Hepatic stellate cell (primary cell): ENCODE data around the gene WNK1.

Experiments used
- DNase-seq: peaks from one replicate; pipeline ENCODE4 v3.0.0; 2011; ENCODE audit warnings: low spot score

The WNK1 gene

GRCh38 chr12:863285-863684 lies 110.9 kb downstream of the WNK1 start:
- no peak for DNase-seq

GRCh38 chr12:865614-866013 lies 113.2 kb downstream of the WNK1 start:
- DNase-seq = no peak

GRCh38 chr12:867905-868304 lies 115.5 kb downstream of the WNK1 start:
- no peak for DNase-seq

- DNase-seq = no peak
Observed at GRCh38 chr12:868722-869121, 116.3 kb downstream of the WNK1 start.

- no peak for DNase-seq
Observed at GRCh38 chr12:870378-870777, 118.0 kb downstream of the WNK1 start.

GRCh38 chr12:873954-874353 lies 121.6 kb downstream of the WNK1 start:
- DNase-seq = no peak

- no peak for DNase-seq
Observed at GRCh38 chr12:879641-880040, 127.3 kb downstream of the WNK1 start.

- no peak for DNase-seq
Observed at GRCh38 chr12:880656-881055, 128.3 kb downstream of the WNK1 start.

- DNase-seq = no peak
Observed at GRCh38 chr12:884746-885414, 132.5 kb downstream of the WNK1 start.

- no peak for DNase-seq
Observed at GRCh38 chr12:885701-886100, 133.3 kb downstream of the WNK1 start.

- DNase-seq = no peak
Observed at GRCh38 chr12:886206-886605, 133.8 kb downstream of the WNK1 start.

GRCh38 chr12:894226-894625 lies 141.8 kb downstream of the WNK1 start:
- DNase-seq = no peak

- DNase-seq = no peak
Observed at GRCh38 chr12:896031-896430, 143.7 kb downstream of the WNK1 start.

GRCh38 chr12:897386-897785 lies 145.0 kb downstream of the WNK1 start:
- no peak for DNase-seq

- DNase-seq = no peak
Observed at GRCh38 chr12:902581-902980, 150.2 kb downstream of the WNK1 start.

GRCh38 chr12:903055-903454 lies 150.7 kb downstream of the WNK1 start:
- DNase-seq = no peak

GRCh38 chr12:904010-904414 lies 151.6 kb downstream of the WNK1 start:
- DNase-seq = no peak

- DNase-seq = no peak
Observed at GRCh38 chr12:905261-906031, 153.1 kb downstream of the WNK1 start.

GRCh38 chr12:906062-906585 lies 153.7 kb downstream of the WNK1 start:
- DNase-seq = no peak

- no peak for DNase-seq
Observed at GRCh38 chr12:907413-908185, 155.2 kb downstream of the WNK1 start.

- DNase-seq = no peak
Observed at GRCh38 chr12:909861-910260, 157.5 kb downstream of the WNK1 start.

GRCh38 chr12:910416-910815 lies 158.0 kb downstream of the WNK1 start:
- DNase-seq = no peak
